HFFc6 (cell line): ENCODE measurements around the gene TMEM178B. TPM values are rescaled to one million over a fixed set of nuclear protein-coding genes. Genes with fewer than 3 reads are reported as not detected.

ENCODE experiments used
- DNase-seq: peaks from one replicate; pipeline ENCODE4 v3.0.0-alpha.2; 2018
- H3K27ac Mint-ChIP-seq: 2 replicates; pipeline ENCODE4 v1.8.0; 2020; ENCODE audit warnings: mild to moderate bottlenecking, mixed read lengths
- H3K27me3 Mint-ChIP-seq: 2 replicates; pipeline ENCODE4 v1.8.0; 2021; ENCODE audit warnings: mild to moderate bottlenecking, moderate library complexity, mixed read lengths; ENCODE audit not compliant: insufficient read depth
- H3K36me3 Mint-ChIP-seq: 2 replicates; pipeline ENCODE4 v1.8.0; 2021; ENCODE audit warnings: low read depth, mixed read lengths
- H3K4me1 Mint-ChIP-seq: 2 replicates; pipeline ENCODE4 v1.8.0; 2020; ENCODE audit warnings: low read depth, mixed read lengths
- H3K4me3 Mint-ChIP-seq: 2 replicates; pipeline ENCODE4 v1.8.0; 2020; ENCODE audit warnings: mild to moderate bottlenecking, moderate library complexity, mixed read lengths
- H3K9me3 Mint-ChIP-seq: 2 replicates; pipeline ENCODE4 v1.8.0; 2020; ENCODE audit warnings: mild to moderate bottlenecking, mixed read lengths
- CTCF ChIP-seq: fragments of 200-600 bp; sonication (generic); IDR thresholded peaks from 2 replicates; pipeline ENCODE4 v1.5.0; 2021; ENCODE audit warnings: antibody characterized with exemption, mild to moderate bottlenecking
- total RNA-seq, 6 experiments: library from RNA; stranded (reverse); fragmentation: NEBNext Ultra II Directional; extraction: Animal tissue kit (Norgen Biotek cat#: 25700); gene quantifications; 2 replicates in 1 of 6; 3 replicates in 5 of 6; pipeline ENCODE4 v1.2.3, GENCODE V29; 2021

Gene TMEM178B
- total RNA-seq, 6 experiments from 2014 or later, result 2.8 to 8.4 (median 6.6) TPM

DNA sequence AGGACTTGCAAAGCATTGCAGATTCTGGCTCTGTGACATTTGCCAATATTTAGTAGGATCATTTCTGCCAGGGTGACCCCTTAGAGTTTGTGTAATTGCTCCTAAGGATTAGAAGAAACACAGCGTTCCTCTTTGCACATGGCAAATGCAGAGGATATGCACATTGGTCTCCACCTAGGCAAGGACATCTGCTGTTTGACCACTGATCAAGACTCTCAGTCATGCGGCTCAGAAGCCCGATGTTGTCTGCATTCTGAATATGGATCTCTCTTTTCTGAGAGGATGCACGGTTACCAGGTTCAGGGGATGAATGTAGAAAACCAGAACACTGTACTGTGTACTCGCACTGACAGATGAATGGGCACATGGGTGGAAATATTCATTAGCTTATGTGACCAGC lies 296.8 kb downstream of the TMEM178B start:
- Mint-ChIP-seq H3K9me3 (no peaks in the 10 kb centered on the region; the same call in 1 of the 2 replicates), H3K4me1 (peaks cover 12% of the 10 kb centered on the region), H3K27ac (no peak overlapping the region), H3K36me3 (no peaks in the 10 kb centered on the region), H3K4me3 (no peak overlapping the region), H3K27me3 (no peaks in the 10 kb centered on the region; the same call in 1 of the 2 replicates)
- TF ChIP-seq CTCF, result no peak
- DNase-seq, result no peak

GRCh38 chr7:141374425-141374824 lies 300.6 kb downstream of the TMEM178B start:
- Mint-ChIP-seq H3K27me3 (no peaks in the 10 kb centered on the region; the same call in none of the 2 replicates), H3K36me3 (no peaks in the 10 kb centered on the region), H3K9me3 (no peaks in the 10 kb centered on the region; the same call in 1 of the 2 replicates), H3K4me3 (no peak overlapping the region), H3K4me1 (peaks cover 9% of the 10 kb centered on the region; the same call in 1 of the 2 replicates), H3K27ac (no peak overlapping the region)
- DNase-seq, result no peak
- TF ChIP-seq CTCF, result no peak

DNA sequence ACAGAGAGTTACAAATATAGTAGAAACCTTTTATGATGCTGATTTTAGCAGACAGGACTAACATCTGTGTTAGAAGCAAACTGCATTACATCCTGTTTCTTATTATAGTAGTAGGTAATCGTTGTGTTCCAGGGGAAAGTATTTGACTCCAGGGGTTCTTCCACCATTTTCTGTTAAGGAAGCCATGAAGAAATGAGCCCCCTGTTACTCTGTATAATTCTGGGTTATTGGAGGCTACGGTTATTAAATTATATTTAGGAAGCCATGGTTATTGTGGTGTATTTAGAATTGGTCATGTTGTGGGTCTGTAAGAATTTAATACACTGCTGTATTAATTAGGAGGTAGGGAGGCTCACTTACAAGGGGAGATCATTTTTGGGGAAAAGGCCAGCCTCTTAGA lies 301.6 kb downstream of the TMEM178B start:
- Mint-ChIP-seq H3K4me3 (no peak overlapping the region), H3K4me1 (peaks cover 9% of the 10 kb centered on the region; the same call in 1 of the 2 replicates), H3K36me3 (no peaks in the 10 kb centered on the region), H3K27ac (no peak overlapping the region), H3K27me3 (no peaks in the 10 kb centered on the region; the same call in 1 of the 2 replicates), H3K9me3 (no peaks in the 10 kb centered on the region; the same call in 1 of the 2 replicates)
- no peak for TF ChIP-seq CTCF
- DNase-seq, result no peak

DNA sequence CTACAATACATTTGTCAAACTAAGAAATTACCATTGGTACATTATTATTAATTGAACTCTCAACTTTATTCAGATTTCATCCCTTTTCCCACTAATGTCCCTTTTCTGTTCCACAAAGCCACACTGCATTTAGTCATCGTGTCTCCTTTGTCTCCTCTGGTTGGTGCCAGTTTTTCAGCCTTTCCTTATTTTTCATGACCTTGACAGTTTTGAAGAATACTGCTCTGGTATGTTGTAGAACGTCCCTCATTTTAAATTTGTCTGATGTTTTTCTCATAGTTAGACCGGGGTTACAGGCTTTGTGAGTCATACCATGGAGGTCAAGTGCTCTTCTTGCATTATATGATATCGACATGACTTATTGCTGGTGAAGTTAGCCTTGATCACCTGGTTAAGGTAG lies 304.0 kb downstream of the TMEM178B start:
- Mint-ChIP-seq H3K36me3 (no peaks in the 10 kb centered on the region), H3K27ac (no peak overlapping the region), H3K4me1 (peaks cover 15% of the 10 kb centered on the region; the same call in 1 of the 2 replicates), H3K27me3 (no peaks in the 10 kb centered on the region; the same call in 1 of the 2 replicates), H3K9me3 (peaks cover 5% of the 10 kb centered on the region; the same call in 1 of the 2 replicates), H3K4me3 (no peak overlapping the region)
- DNase-seq, result no peak
- TF ChIP-seq CTCF, result no peak

DNA sequence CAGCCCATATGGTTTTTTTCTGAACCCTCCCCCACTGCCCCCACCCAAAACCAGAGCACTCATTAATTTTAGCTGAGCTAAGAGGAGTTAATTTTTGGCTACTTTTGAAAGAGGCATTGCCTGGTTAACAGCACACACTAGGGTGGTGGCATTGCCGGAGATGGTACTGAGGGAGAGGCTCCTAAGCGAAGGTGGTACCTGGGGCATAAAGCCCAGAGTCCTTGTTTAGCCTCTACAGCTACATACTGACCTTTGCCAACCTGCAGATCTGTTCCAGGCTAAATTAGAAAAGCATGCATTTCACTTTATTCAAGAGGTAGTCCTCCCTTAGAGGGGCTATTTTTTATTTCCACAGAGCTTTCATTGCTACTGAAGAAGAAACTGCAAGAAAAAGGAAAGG lies 304.5 kb downstream of the TMEM178B start:
- TF ChIP-seq CTCF, result no peak
- H3K36me3 Mint-ChIP-seq, result no peaks in the 10 kb centered on the region
- no peaks in the 10 kb centered on the region; the same call in 1 of the 2 replicates for H3K27me3 Mint-ChIP-seq
- peaks cover 15% of the 10 kb centered on the region; the same call in 1 of the 2 replicates for H3K4me1 Mint-ChIP-seq
- H3K9me3 Mint-ChIP-seq, result peaks cover 5% of the 10 kb centered on the region; the same call in 1 of the 2 replicates
- no peak overlapping the region for H3K4me3 Mint-ChIP-seq
- H3K27ac Mint-ChIP-seq, result no peak overlapping the region
- DNase-seq, result no peak
